WTC11 (cell line): ENCODE measurements around the gene MEIS2. TPM values are rescaled to one million over a fixed set of nuclear protein-coding genes. Genes with fewer than 3 reads are reported as not detected.

Experiments used
- ATAC-seq: fragments of 200-7000 bp; cut with Tn5 transposase; 2 replicates; pipeline ENCODE4 v1.10.0; 2021; ENCODE audit warnings: mild to moderate bottlenecking, moderate library complexity
- CTCF ChIA-PET: fragments of 300-600 bp; sonication (Branson Sonifier 250); formaldehyde crosslinking; loops from one replicate; lab custom pipeline; 2021; ENCODE audit warnings: antibody characterized with exemption; lab: Charles Lee
- POLR2A ChIA-PET: fragments of 350-600 bp; sonication (Branson Sonifier 250); formaldehyde crosslinking; loops from one replicate; lab custom pipeline; 2021; ENCODE audit warnings: antibody characterized with exemption; lab: Charles Lee
- DNase-seq: peaks from one replicate; pipeline ENCODE4 v3.0.0; 2021; ENCODE audit warnings: low spot score
- H3K27ac Mint-ChIP-seq: 2 replicates; pipeline ENCODE4 v1.8.0; 2021; ENCODE audit warnings: mixed read lengths
- H3K27me3 Mint-ChIP-seq: 2 replicates; pipeline ENCODE4 v1.8.0; 2021; ENCODE audit warnings: low read depth, mild to moderate bottlenecking, moderate library complexity, mixed read lengths
- H3K36me3 Mint-ChIP-seq: 2 replicates; pipeline ENCODE4 v1.8.0; 2021; ENCODE audit warnings: mixed read lengths
- H3K4me1 Mint-ChIP-seq: 2 replicates; pipeline ENCODE4 v1.8.0; 2022; ENCODE audit warnings: mixed read lengths
- H3K4me3 Mint-ChIP-seq: 2 replicates; pipeline ENCODE4 v1.8.0; 2021; ENCODE audit warnings: mild to moderate bottlenecking, moderate library complexity, mixed read lengths
- H3K9me3 Mint-ChIP-seq: 2 replicates; pipeline ENCODE4 v1.8.0; 2021; ENCODE audit warnings: mixed read lengths
- ARID4B ChIP-seq: sonication (generic); formaldehyde crosslinking; IDR thresholded peaks from 2 replicates; pipeline ENCODE4 v1.8.0; 2023; ENCODE audit warnings: missing genetic modification reagents, mild to moderate bottlenecking, borderline replicate concordance
- CBFB ChIP-seq: sonication (generic); formaldehyde crosslinking; IDR thresholded peaks from 2 replicates; pipeline ENCODE4 v1.8.1; 2022; ENCODE audit warnings: mild to moderate bottlenecking, low read depth, missing genetic modification reagents
- CDX4 ChIP-seq: fragments of 250-450 bp; sonication (Bioruptor Pico); IDR thresholded peaks from 2 replicates; pipeline ENCODE4 v1.9.0; 2021; ENCODE audit warnings: moderate library complexity, mild to moderate bottlenecking, inconsistent platforms, borderline replicate concordance
- CTCF ChIP-seq: fragments of 200-600 bp; IDR thresholded peaks from 2 replicates; pipeline ENCODE4 v1.8.0; 2022; ENCODE audit warnings: antibody characterized with exemption
- ELF4 ChIP-seq: sonication (generic); formaldehyde crosslinking; IDR thresholded peaks from 2 replicates; pipeline ENCODE4 v1.8.1; 2022; ENCODE audit warnings: low read depth, mild to moderate bottlenecking, moderate library complexity, missing genetic modification reagents
- EMX1 ChIP-seq: fragments of 250-450 bp; sonication (Bioruptor Pico); IDR thresholded peaks from 2 replicates; pipeline ENCODE4 v1.8.0; 2021; ENCODE audit warnings: mild to moderate bottlenecking
- FOXK1 ChIP-seq: sonication (generic); formaldehyde crosslinking; IDR thresholded peaks from 2 replicates; pipeline ENCODE4 v1.8.0; 2022; ENCODE audit warnings: mild to moderate bottlenecking, moderate library complexity, missing genetic modification reagents
- GABPB1 ChIP-seq: sonication (generic); formaldehyde crosslinking; IDR thresholded peaks from 2 replicates; pipeline ENCODE4 v1.8.1; 2023; ENCODE audit warnings: mild to moderate bottlenecking, missing genetic modification reagents
- HMGA2 ChIP-seq: fragments of 250-450 bp; sonication (Bioruptor Pico); IDR thresholded peaks from 2 replicates; pipeline ENCODE4 v1.4.0; 2021; ENCODE audit warnings: mild to moderate bottlenecking, moderate library complexity
- HMGXB4 ChIP-seq: sonication (generic); formaldehyde crosslinking; IDR thresholded peaks from 2 replicates; pipeline ENCODE4 v1.8.1; 2023; ENCODE audit warnings: mild to moderate bottlenecking, moderate library complexity, missing genetic modification reagents
- JUN ChIP-seq: sonication (generic); formaldehyde crosslinking; IDR thresholded peaks from 2 replicates; pipeline ENCODE4 v1.8.0; 2023; ENCODE audit warnings: mild to moderate bottlenecking, missing genetic modification reagents
- MXD4 ChIP-seq: fragments of 250-450 bp; sonication (Bioruptor Pico); IDR thresholded peaks from 2 replicates; pipeline ENCODE4 v1.8.0; 2021; ENCODE audit warnings: mild to moderate bottlenecking, moderate library complexity, borderline replicate concordance
- NFATC4 ChIP-seq: fragments of 250-450 bp; sonication (Bioruptor Pico); IDR thresholded peaks from 2 replicates; pipeline ENCODE4 v1.9.0; 2021; ENCODE audit warnings: mild to moderate bottlenecking
- RELA ChIP-seq: sonication (generic); formaldehyde crosslinking; IDR thresholded peaks from 2 replicates; pipeline ENCODE4 v1.8.1; 2022; ENCODE audit warnings: missing genetic modification reagents, mild to moderate bottlenecking, borderline replicate concordance
- SMAD3 ChIP-seq: sonication (generic); formaldehyde crosslinking; IDR thresholded peaks from 2 replicates; pipeline ENCODE4 v1.8.0; 2022; ENCODE audit warnings: missing genetic modification reagents, mild to moderate bottlenecking, borderline replicate concordance
- TEAD1 ChIP-seq: sonication (generic); formaldehyde crosslinking; IDR thresholded peaks from 2 replicates; pipeline ENCODE4 v1.8.0; 2022; ENCODE audit warnings: mild to moderate bottlenecking, missing genetic modification reagents
- TEAD4 ChIP-seq: sonication (generic); formaldehyde crosslinking; IDR thresholded peaks from 2 replicates; pipeline ENCODE4 v1.8.0; 2022; ENCODE audit warnings: mild to moderate bottlenecking, missing genetic modification reagents
- TP53 ChIP-seq: sonication (generic); formaldehyde crosslinking; IDR thresholded peaks from 2 replicates; pipeline ENCODE4 v1.8.1; 2023; ENCODE audit warnings: mild to moderate bottlenecking, missing genetic modification reagents
- USF1 ChIP-seq: sonication (generic); formaldehyde crosslinking; IDR thresholded peaks from 2 replicates; pipeline ENCODE4 v1.8.0; 2022; ENCODE audit warnings: mild to moderate bottlenecking, missing genetic modification reagents
- ZNF121 ChIP-seq: sonication (generic); formaldehyde crosslinking; IDR thresholded peaks from 2 replicates; pipeline ENCODE4 v1.8.0; 2023; ENCODE audit warnings: missing genetic modification reagents
- ZNF232 ChIP-seq: sonication (generic); formaldehyde crosslinking; IDR thresholded peaks from 2 replicates; pipeline ENCODE4 v1.8.0; 2022; ENCODE audit warnings: mild to moderate bottlenecking, missing genetic modification reagents
- ZNF423 ChIP-seq: fragments of 250-450 bp; sonication (Bioruptor Pico); IDR thresholded peaks from 2 replicates; pipeline ENCODE4 v2.1.2; 2022; ENCODE audit warnings: mild to moderate bottlenecking, moderate library complexity
- ZNF512 ChIP-seq: sonication (generic); formaldehyde crosslinking; IDR thresholded peaks from 2 replicates; pipeline ENCODE4 v1.8.1; 2022; ENCODE audit warnings: missing genetic modification reagents, borderline replicate concordance
- total RNA-seq: library from RNA; stranded (reverse); gene quantifications from 3 replicates; pipeline ENCODE4 v1.2.3, GENCODE V29; 2021

Gene MEIS2
- total RNA-seq, 1 experiment from 2014 or later, result 0.57 TPM

GRCh38 chr15:37017031-37017625 is 83.2 kb downstream of the MEIS2 start:
- no peaks in the 10 kb centered on the region; the same call in 1 of the 2 replicates for H3K27me3 Mint-ChIP-seq
- TF ChIP-seq ZNF121, result peak; percentile 48; the same call in 1 of the 2 replicates
- no peak for TF ChIP-seq SMAD3 (CRISPR knock-in tag)
- TF ChIP-seq GABPB1 (CRISPR knock-in tag), result no peak
- ATAC-seq (no peak), DNase-seq (no peak)
- H3K27ac Mint-ChIP-seq, result no peak overlapping the region
- ChIA-PET CTCF (no interaction called here), POLR2A (no interaction called here)
- peaks cover 28% of the 10 kb centered on the region for H3K4me1 Mint-ChIP-seq
- peaks cover 4% of the 10 kb centered on the region; the same call in 1 of the 2 replicates for H3K36me3 Mint-ChIP-seq
- peaks cover 5% of the 10 kb centered on the region for H3K9me3 Mint-ChIP-seq
- H3K4me3 Mint-ChIP-seq, result no peak overlapping the region

GRCh38 chr15:37016231-37016630 is 84.1 kb downstream of the MEIS2 start:
- Mint-ChIP-seq H3K36me3 (peaks cover 3% of the 10 kb centered on the region; the same call in 1 of the 2 replicates), H3K4me1 (peaks cover 28% of the 10 kb centered on the region)
- TF ChIP-seq ZNF423 (CRISPR knock-in tag) (no peak), RELA (CRISPR knock-in tag) (no peak), MXD4 (no peak), CTCF (no peak), TEAD4 (CRISPR knock-in tag) (no peak), EMX1 (CRISPR knock-in tag) (no peak), JUN (CRISPR knock-in tag) (no peak), ZNF512 (CRISPR knock-in tag) (no peak), NFATC4 (CRISPR knock-in tag) (no peak), CBFB (CRISPR knock-in tag) (no peak), TP53 (CRISPR knock-in tag) (no peak), ZNF232 (CRISPR knock-in tag) (no peak), USF1 (CRISPR knock-in tag) (no peak)
- TF ChIP-seq, all 79 proteins: peak for 0
- CTCF ChIA-PET, result no interaction called here
- peaks cover 3% of the 10 kb centered on the region for H3K9me3 Mint-ChIP-seq
- H3K27ac Mint-ChIP-seq, result no peak overlapping the region
- H3K27me3 Mint-ChIP-seq, result no peaks in the 10 kb centered on the region; the same call in 1 of the 2 replicates
- H3K4me3 Mint-ChIP-seq, result no peak overlapping the region
- POLR2A ChIA-PET, result interaction anchor here (0.7 kb wide), 1 partner anchor 626 kb away, joined by 4 read pairs; no protein-coding TSS in a partner anchor
- DNase-seq (no peak), ATAC-seq (no peak)

- DNase-seq, result no peak
- no peaks in the 10 kb centered on the region; the same call in 1 of the 2 replicates for H3K27me3 Mint-ChIP-seq
- peak; percentile 72 for ATAC-seq
- H3K27ac Mint-ChIP-seq, result no peak overlapping the region
- CTCF ChIA-PET, result no interaction called here
- H3K4me3 Mint-ChIP-seq, result no peak overlapping the region
- H3K36me3 Mint-ChIP-seq, result no peaks in the 10 kb centered on the region
- H3K4me1 Mint-ChIP-seq, result peaks cover 28% of the 10 kb centered on the region
- no peaks in the 10 kb centered on the region for H3K9me3 Mint-ChIP-seq
- POLR2A ChIA-PET, result interaction anchor here (0.7 kb wide), 1 partner anchor 626 kb away, joined by 4 read pairs; no protein-coding TSS in a partner anchor
- TF ChIP-seq TEAD1 (CRISPR knock-in tag) (no peak), ARID4B (CRISPR knock-in tag) (no peak), CDX4 (CRISPR knock-in tag) (no peak), ZNF121 (no peak), HMGXB4 (CRISPR knock-in tag) (no peak), HMGA2 (CRISPR knock-in tag) (no peak), ELF4 (no peak), FOXK1 (CRISPR knock-in tag) (no peak)
These were observed 84.9 kb downstream of the MEIS2 start for GRCh38 chr15:37015451-37015850.
